Mesothelial cell of epicardium (in vitro differentiated cells): ENCODE results near the gene PYM1. TPM values are rescaled to one million over a fixed set of nuclear protein-coding genes. Genes with fewer than 3 reads are reported as not detected.

Source experiments
- DNase-seq, 2 experiments: peaks; one replicate each; pipeline ENCODE4 v3.0.0; 2021; ENCODE audit warnings: low spot score in 2 of 2; ENCODE audit not compliant: unreplicated experiment in 2 of 2
- H3K27ac Mint-ChIP-seq: 2 replicates; pipeline ENCODE4 v1.8.0; 2021; ENCODE audit warnings: mixed read lengths
- H3K27me3 Mint-ChIP-seq: 2 replicates; pipeline ENCODE4 v1.8.0; 2021; ENCODE audit warnings: low read depth, mixed read lengths
- H3K36me3 Mint-ChIP-seq: 2 replicates; pipeline ENCODE4 v1.8.0; 2021; ENCODE audit warnings: mixed read lengths
- H3K4me1 Mint-ChIP-seq: 2 replicates; pipeline ENCODE4 v1.8.0; 2021; ENCODE audit warnings: mixed read lengths
- H3K4me3 Mint-ChIP-seq: 2 replicates; pipeline ENCODE4 v1.8.0; 2021; ENCODE audit warnings: mild to moderate bottlenecking, moderate library complexity, mixed read lengths
- H3K9me3 Mint-ChIP-seq: 2 replicates; pipeline ENCODE4 v1.8.0; 2021; ENCODE audit warnings: mixed read lengths
- total RNA-seq: library from RNA; stranded (reverse); gene quantifications from 3 replicates; pipeline ENCODE4 v1.2.1, GENCODE V29; 2021
- TF ChIP-seq, protein P1 (sequence below): fragments of 200-600 bp; sonication (generic); IDR thresholded peaks from one replicate; pipeline ENCODE4 v1.5.0; 2021; ENCODE audit warnings: antibody characterized with exemption; ENCODE audit not compliant: unreplicated experiment

PYM1 gene
- total RNA-seq, 1 donor from 2014 or later = 22.9 TPM

DNA sequence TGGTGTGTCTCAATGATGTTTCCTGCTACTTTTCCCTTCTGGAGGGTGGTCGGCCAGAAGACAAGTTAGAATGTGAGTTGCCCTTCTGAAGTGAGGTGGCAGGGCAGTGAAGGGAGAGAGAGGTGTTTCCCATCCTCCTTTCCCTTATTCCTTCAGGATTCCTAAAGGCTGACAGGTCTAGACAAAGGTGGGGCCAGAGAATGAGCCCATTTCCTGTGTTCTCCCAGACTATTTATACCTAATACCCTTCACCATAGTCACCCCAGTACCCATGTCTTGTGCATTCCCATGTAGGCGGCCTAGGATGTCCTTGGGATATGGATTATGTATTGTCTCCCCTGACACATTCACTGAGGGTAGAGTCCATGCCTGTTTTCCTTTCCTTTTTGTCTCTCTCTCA, 10.3 kb upstream of the PYM1 start:
- Mint-ChIP-seq H3K27ac (no peak overlapping the region), H3K36me3 (no peaks in the 10 kb centered on the region), H3K4me3 (no peak overlapping the region), H3K27me3 (no peaks in the 10 kb centered on the region), H3K9me3 (no peaks in the 10 kb centered on the region), H3K4me1 (peaks cover 4% of the 10 kb centered on the region)
- TF ChIP-seq, protein P1, sequence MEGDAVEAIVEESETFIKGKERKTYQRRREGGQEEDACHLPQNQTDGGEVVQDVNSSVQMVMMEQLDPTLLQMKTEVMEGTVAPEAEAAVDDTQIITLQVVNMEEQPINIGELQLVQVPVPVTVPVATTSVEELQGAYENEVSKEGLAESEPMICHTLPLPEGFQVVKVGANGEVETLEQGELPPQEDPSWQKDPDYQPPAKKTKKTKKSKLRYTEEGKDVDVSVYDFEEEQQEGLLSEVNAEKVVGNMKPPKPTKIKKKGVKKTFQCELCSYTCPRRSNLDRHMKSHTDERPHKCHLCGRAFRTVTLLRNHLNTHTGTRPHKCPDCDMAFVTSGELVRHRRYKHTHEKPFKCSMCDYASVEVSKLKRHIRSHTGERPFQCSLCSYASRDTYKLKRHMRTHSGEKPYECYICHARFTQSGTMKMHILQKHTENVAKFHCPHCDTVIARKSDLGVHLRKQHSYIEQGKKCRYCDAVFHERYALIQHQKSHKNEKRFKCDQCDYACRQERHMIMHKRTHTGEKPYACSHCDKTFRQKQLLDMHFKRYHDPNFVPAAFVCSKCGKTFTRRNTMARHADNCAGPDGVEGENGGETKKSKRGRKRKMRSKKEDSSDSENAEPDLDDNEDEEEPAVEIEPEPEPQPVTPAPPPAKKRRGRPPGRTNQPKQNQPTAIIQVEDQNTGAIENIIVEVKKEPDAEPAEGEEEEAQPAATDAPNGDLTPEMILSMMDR = no peak
- DNase-seq = no peak

DNA sequence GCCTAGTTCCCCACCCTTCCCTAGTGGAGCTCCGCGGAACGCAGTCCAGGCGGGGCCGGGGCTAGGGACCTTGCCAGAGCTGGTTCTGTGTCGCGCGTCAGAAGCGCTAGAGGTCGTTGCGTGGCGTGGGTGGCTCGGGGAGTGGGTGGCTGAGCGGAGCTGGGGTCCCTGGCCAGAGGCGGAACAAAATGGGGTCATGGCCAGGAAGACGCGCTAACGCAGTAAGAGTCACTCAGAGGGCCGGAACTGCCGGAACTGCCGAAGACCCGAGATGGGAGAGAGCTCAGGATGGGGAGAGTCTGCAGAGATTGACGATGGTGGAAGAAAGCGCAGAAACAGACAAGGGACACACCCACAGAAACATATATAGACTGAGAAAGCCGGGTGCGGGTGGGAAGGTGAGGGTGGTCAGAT, 8.1 kb upstream of the PYM1 start:
- H3K27ac Mint-ChIP-seq = no peak overlapping the region
- no peaks in the 10 kb centered on the region for H3K9me3 Mint-ChIP-seq
- H3K4me1 Mint-ChIP-seq = peaks cover 20% of the 10 kb centered on the region
- H3K4me3 Mint-ChIP-seq = no peak overlapping the region
- no peak for DNase-seq
- TF ChIP-seq, protein P1 = no peak
- no peaks in the 10 kb centered on the region for H3K36me3 Mint-ChIP-seq
- H3K27me3 Mint-ChIP-seq = no peaks in the 10 kb centered on the region

DNA sequence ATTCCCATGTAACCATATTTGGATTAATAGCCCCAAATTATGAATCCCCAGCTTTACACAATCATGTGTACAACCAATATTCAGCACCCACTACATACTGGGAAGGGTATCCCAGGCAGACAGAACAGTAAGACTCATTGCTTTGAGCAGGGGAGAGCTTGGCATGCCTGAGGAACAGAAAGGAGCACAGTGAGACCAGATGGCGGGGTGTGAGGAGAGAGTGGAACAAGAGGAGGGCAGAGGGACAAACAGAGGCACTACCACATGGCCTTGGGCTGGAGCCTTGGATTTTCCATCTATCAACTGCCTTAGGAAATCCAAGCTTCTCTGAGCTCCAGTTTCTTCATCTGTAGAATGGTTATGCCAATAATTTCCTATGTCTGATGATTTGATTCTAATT, 7.1 kb upstream of the PYM1 start:
- TF ChIP-seq, protein P1 = no peak
- no peak overlapping the region for H3K27ac Mint-ChIP-seq
- H3K27me3 Mint-ChIP-seq = no peaks in the 10 kb centered on the region
- no peaks in the 10 kb centered on the region for H3K9me3 Mint-ChIP-seq
- H3K36me3 Mint-ChIP-seq = no peaks in the 10 kb centered on the region
- DNase-seq = no peak
- peaks cover 27% of the 10 kb centered on the region for H3K4me1 Mint-ChIP-seq
- H3K4me3 Mint-ChIP-seq = no peak overlapping the region

DNA sequence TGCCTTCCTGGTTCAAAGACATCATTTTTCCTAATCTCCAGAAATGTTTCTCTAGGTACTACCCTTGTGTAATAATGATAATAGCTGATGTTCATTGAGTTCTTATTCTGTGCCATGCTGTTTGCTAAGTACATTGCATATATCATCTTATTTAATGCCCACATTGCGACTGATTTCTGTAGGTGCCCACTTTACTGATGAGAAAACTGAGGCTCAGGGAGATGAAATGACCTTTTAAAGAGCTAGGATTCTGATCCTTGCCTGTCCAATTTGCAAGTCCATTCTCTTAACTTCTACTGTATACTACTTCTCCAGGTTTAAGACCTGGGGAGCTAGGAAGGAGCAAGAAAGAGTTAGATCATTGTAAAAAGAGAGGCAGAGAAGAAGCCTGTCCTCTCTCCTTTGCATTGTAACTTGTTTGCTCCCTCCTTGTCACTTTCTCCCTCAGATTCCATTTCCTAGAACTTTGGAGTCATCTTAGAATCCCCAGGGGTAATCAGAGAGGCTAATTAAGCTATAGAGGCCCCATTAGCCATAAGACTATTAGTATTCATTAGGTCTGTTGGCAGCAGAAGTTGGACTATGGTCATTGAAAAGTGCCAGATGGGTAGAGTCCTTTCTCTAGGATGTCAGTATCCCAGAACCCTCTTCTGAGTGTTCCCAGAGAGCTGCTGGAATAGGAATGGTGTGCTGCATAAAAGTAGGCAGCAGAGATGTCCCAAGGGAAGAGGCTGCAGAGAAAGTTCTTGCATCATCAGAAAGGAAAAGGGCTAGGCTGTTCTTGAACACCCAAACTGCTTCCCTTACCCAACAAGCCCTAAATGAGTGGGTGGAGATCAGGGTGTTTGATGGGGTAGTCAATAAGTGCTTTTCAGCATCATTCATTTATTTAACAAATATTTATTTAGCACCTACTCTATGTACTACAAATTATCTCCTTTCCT, 6.4 kb upstream of the PYM1 start:
- peaks cover 34% of the 10 kb centered on the region for H3K4me1 Mint-ChIP-seq
- no peak for DNase-seq
- H3K36me3 Mint-ChIP-seq = no peaks in the 10 kb centered on the region
- no peak overlapping the region for H3K4me3 Mint-ChIP-seq
- H3K27me3 Mint-ChIP-seq = no peaks in the 10 kb centered on the region
- TF ChIP-seq, protein P1 = no peak
- no peaks in the 10 kb centered on the region for H3K9me3 Mint-ChIP-seq
- H3K27ac Mint-ChIP-seq = no peak overlapping the region

DNA sequence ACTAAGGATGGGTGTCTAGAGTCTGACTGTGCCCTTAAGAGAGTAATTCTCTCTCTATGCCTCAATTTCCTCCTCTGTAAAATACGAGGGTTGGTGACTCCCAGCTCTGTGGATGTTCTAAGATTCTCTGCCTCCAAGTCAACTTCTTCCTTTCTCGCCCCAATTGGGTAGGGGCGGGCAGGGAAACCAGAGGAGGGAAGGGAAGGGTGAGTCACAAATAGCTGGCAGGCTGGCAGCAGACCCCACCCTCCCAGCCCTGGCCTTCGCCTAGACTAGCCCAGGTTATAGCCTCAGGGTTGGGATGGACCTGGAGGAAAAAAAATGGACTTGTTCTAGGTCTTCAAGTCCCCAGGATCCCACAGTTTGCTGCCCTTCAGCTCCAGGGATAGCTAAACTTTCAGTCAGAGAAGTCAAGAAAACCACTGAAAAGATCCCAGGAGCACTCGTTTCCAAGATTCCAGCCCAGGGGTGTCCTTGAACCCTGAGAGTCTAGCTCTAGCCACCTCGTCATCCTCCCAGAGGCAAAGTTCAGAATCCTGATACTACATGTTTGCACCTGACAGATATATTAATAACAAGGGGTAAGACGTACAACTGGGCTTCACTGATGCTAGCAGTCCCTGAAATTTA, 5.6 kb upstream of the PYM1 start:
- Mint-ChIP-seq H3K27me3 (no peaks in the 10 kb centered on the region), H3K4me3 (peak overlapping the region; percentile 76), H3K9me3 (no peaks in the 10 kb centered on the region), H3K4me1 (peaks cover 34% of the 10 kb centered on the region), H3K36me3 (no peaks in the 10 kb centered on the region), H3K27ac (no peak overlapping the region)
- TF ChIP-seq, protein P1 = no peak
- no peak for DNase-seq
